Endothelial cell (in vitro differentiated cells): ENCODE data around the gene OAT. TPM values are rescaled to one million over a fixed set of nuclear protein-coding genes. Genes with fewer than 3 reads are reported as not detected.

Experiments used
- DNase-seq: peaks from one replicate; pipeline ENCODE4 v3.0.0; 2021; ENCODE audit warnings: low spot score
- H3K27ac Mint-ChIP-seq: one replicate; pipeline ENCODE4 v1.8.0; 2021; ENCODE audit warnings: mixed read lengths, inconsistent platforms; ENCODE audit not compliant: unreplicated experiment
- H3K27me3 Mint-ChIP-seq: one replicate; pipeline ENCODE4 v1.8.0; 2021; ENCODE audit warnings: mild to moderate bottlenecking, moderate library complexity, mixed read lengths, inconsistent platforms; ENCODE audit not compliant: unreplicated experiment
- H3K36me3 Mint-ChIP-seq: one replicate; pipeline ENCODE4 v1.8.0; 2021; ENCODE audit warnings: mild to moderate bottlenecking, low read depth, mixed read lengths, inconsistent platforms; ENCODE audit not compliant: unreplicated experiment
- H3K4me1 Mint-ChIP-seq: one replicate; pipeline ENCODE4 v1.8.0; 2021; ENCODE audit warnings: mild to moderate bottlenecking, mixed read lengths, inconsistent platforms; ENCODE audit not compliant: unreplicated experiment
- H3K4me3 Mint-ChIP-seq: one replicate; pipeline ENCODE4 v1.8.0; 2021; ENCODE audit warnings: mild to moderate bottlenecking, mixed read lengths, inconsistent platforms; ENCODE audit not compliant: unreplicated experiment
- H3K9me3 Mint-ChIP-seq: one replicate; pipeline ENCODE4 v1.8.0; 2021; ENCODE audit warnings: mixed read lengths, inconsistent platforms; ENCODE audit not compliant: unreplicated experiment
- CTCF ChIP-seq: fragments of 200-600 bp; sonication (generic); IDR thresholded peaks from one replicate; pipeline ENCODE4 v1.5.0; 2021; ENCODE audit warnings: antibody characterized with exemption; ENCODE audit not compliant: unreplicated experiment
- total RNA-seq: library from RNA; stranded (reverse); fragmentation: NEBNext Ultra II Directional; extraction: Animal tissue kit (Norgen Biotek cat#: 25700); gene quantifications from one replicate; pipeline ENCODE4 v1.2.1, GENCODE V29; 2021; ENCODE audit not compliant: unreplicated experiment

OAT gene
- total RNA-seq, 1 donor from 2014 or later, result 36.6 TPM

GRCh38 chr10:124387078-124387874 is 31.4 kb downstream of the OAT start:
- H3K36me3 Mint-ChIP-seq, result no peaks in the 10 kb centered on the region
- H3K9me3 Mint-ChIP-seq, result no peaks in the 10 kb centered on the region
- DNase-seq, result no peak
- no peaks in the 10 kb centered on the region for H3K4me1 Mint-ChIP-seq
- no peak overlapping the region for H3K27ac Mint-ChIP-seq
- peaks cover 4% of the 10 kb centered on the region for H3K27me3 Mint-ChIP-seq
- no peak for TF ChIP-seq CTCF
- H3K4me3 Mint-ChIP-seq, result no peak overlapping the region

- no peak for DNase-seq
- Mint-ChIP-seq H3K27me3 (peaks cover 4% of the 10 kb centered on the region), H3K4me1 (no peaks in the 10 kb centered on the region), H3K4me3 (no peak overlapping the region), H3K9me3 (no peaks in the 10 kb centered on the region), H3K36me3 (no peaks in the 10 kb centered on the region), H3K27ac (no peak overlapping the region)
- TF ChIP-seq CTCF, result no peak
Measured at GRCh38 chr10:124386186-124387077, 32.3 kb downstream of the OAT start.

- no peak overlapping the region for H3K4me3 Mint-ChIP-seq
- no peaks in the 10 kb centered on the region for H3K36me3 Mint-ChIP-seq
- no peaks in the 10 kb centered on the region for H3K9me3 Mint-ChIP-seq
- TF ChIP-seq CTCF, result no peak
- no peak for DNase-seq
- no peak overlapping the region for H3K27ac Mint-ChIP-seq
- H3K4me1 Mint-ChIP-seq, result no peaks in the 10 kb centered on the region
- H3K27me3 Mint-ChIP-seq, result peaks cover 4% of the 10 kb centered on the region
Measured at GRCh38 chr10:124385627-124386185, 33.0 kb downstream of the OAT start.

- no peak overlapping the region for H3K27ac Mint-ChIP-seq
- H3K4me1 Mint-ChIP-seq, result no peaks in the 10 kb centered on the region
- H3K9me3 Mint-ChIP-seq, result no peaks in the 10 kb centered on the region
- H3K36me3 Mint-ChIP-seq, result no peaks in the 10 kb centered on the region
- no peak for TF ChIP-seq CTCF
- peaks cover 2% of the 10 kb centered on the region for H3K27me3 Mint-ChIP-seq
- H3K4me3 Mint-ChIP-seq, result no peak overlapping the region
- DNase-seq, result no peak
Measured at GRCh38 chr10:124384591-124385190, 34.0 kb downstream of the OAT start.
